ENCODE measurements around the gene CENPM. TPM values are rescaled to one million over a fixed set of nuclear protein-coding genes. Genes with fewer than 3 reads are reported as not detected.

CENPM gene
- total RNA-seq, 1 donor from 2014 or later = 16.4 TPM

GRCh38 chr22:41976961-41977566 lies 30.1 kb upstream of the CENPM start:
- peaks cover 37% of the 10 kb centered on the region for H3K27me3 Mint-ChIP-seq

GRCh38 chr22:41976070-41976901 lies 29.3 kb upstream of the CENPM start:
- TF ChIP-seq CTCF (IDR thresholded peaks at IDR 0.05; ENCODE audit: unreplicated experiment) = no peak
- Mint-ChIP-seq H3K27me3 (peaks cover 37% of the 10 kb centered on the region), H3K4me3 (ENCODE audit: low read depth) (peak overlapping the region; percentile 76), H3K9me3 (ENCODE audit: low read depth) (no peaks in the 10 kb centered on the region), H3K4me1 (ENCODE audit: low read depth) (peaks cover 12% of the 10 kb centered on the region), H3K27ac (peak overlapping the region; percentile 35), H3K36me3 (ENCODE audit: insufficient read depth) (no peaks in the 10 kb centered on the region)
- peak; percentile 42 for DNase-seq (ENCODE audit: low spot score, unreplicated experiment)

More at GRCh38 chr22:41976961-41977566, 30.1 kb upstream of the CENPM start:
- DNase-seq (ENCODE audit: low spot score, unreplicated experiment) = no peak
- Mint-ChIP-seq H3K27ac (no peak overlapping the region), H3K36me3 (ENCODE audit: insufficient read depth) (no peaks in the 10 kb centered on the region), H3K4me3 (ENCODE audit: low read depth) (peak overlapping the region; percentile 71), H3K4me1 (ENCODE audit: low read depth) (peaks cover 12% of the 10 kb centered on the region), H3K9me3 (ENCODE audit: low read depth) (no peaks in the 10 kb centered on the region)
- no peak for TF ChIP-seq CTCF (IDR thresholded peaks at IDR 0.05; ENCODE audit: unreplicated experiment)

- peak overlapping the region; percentile 35 for H3K27ac Mint-ChIP-seq
- H3K4me1 Mint-ChIP-seq (ENCODE audit: low read depth) = peaks cover 12% of the 10 kb centered on the region
- peaks cover 42% of the 10 kb centered on the region for H3K27me3 Mint-ChIP-seq
- H3K9me3 Mint-ChIP-seq (ENCODE audit: low read depth) = no peaks in the 10 kb centered on the region
- no peaks in the 10 kb centered on the region for H3K36me3 Mint-ChIP-seq (ENCODE audit: insufficient read depth)
- no peak for TF ChIP-seq CTCF (IDR thresholded peaks at IDR 0.05; ENCODE audit: unreplicated experiment)
- no peak for DNase-seq (ENCODE audit: low spot score, unreplicated experiment)
- H3K4me3 Mint-ChIP-seq (ENCODE audit: low read depth) = peak overlapping the region; percentile 76
These were observed 28.5 kb upstream of the CENPM start for GRCh38 chr22:41975299-41976069.

- peaks cover 12% of the 10 kb centered on the region for H3K4me1 Mint-ChIP-seq (ENCODE audit: low read depth)
- no peak overlapping the region for H3K4me3 Mint-ChIP-seq (ENCODE audit: low read depth)
- DNase-seq (ENCODE audit: low spot score, unreplicated experiment) = no peak
- H3K27me3 Mint-ChIP-seq = peaks cover 47% of the 10 kb centered on the region
- no peak for TF ChIP-seq CTCF (IDR thresholded peaks at IDR 0.05; ENCODE audit: unreplicated experiment)
- no peaks in the 10 kb centered on the region for H3K36me3 Mint-ChIP-seq (ENCODE audit: insufficient read depth)
- no peaks in the 10 kb centered on the region for H3K9me3 Mint-ChIP-seq (ENCODE audit: low read depth)
- no peak overlapping the region for H3K27ac Mint-ChIP-seq
These were observed 27.8 kb upstream of the CENPM start for GRCh38 chr22:41974691-41975290.

GRCh38 chr22:41971431-41971830 lies 24.5 kb upstream of the CENPM start:
- no peak overlapping the region for H3K27ac Mint-ChIP-seq
- no peaks in the 10 kb centered on the region for H3K9me3 Mint-ChIP-seq (ENCODE audit: low read depth)
- H3K4me3 Mint-ChIP-seq (ENCODE audit: low read depth) = no peak overlapping the region
- peaks cover 4% of the 10 kb centered on the region for H3K4me1 Mint-ChIP-seq (ENCODE audit: low read depth)
- H3K36me3 Mint-ChIP-seq (ENCODE audit: insufficient read depth) = no peaks in the 10 kb centered on the region
- peaks cover 42% of the 10 kb centered on the region for H3K27me3 Mint-ChIP-seq
- no peak for DNase-seq (ENCODE audit: low spot score, unreplicated experiment)
- TF ChIP-seq CTCF (IDR thresholded peaks at IDR 0.05; ENCODE audit: unreplicated experiment) = no peak
